ENCODE measurements around the gene STK39.

The STK39 gene

DNA sequence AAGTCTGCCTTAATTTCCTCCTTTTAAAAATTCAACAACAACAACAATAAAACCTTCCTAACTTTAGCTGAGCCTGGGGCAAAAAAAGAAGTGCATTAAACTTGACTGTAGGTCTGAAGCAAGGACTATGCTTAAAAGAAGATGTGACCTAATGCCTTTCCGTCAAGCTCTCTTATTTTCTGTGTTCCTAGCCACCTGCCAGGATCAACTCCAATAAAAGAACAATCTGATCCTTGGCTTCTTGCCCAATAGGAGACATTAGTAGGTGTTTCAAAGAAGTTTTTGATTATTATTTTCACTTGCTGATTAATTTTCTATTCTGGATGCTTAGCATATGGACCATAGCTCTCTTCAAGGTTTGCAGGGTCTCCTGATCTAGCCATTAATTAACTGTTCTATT is 237.5 kb downstream of the STK39 start:
- TF ChIP-seq, protein P1, sequence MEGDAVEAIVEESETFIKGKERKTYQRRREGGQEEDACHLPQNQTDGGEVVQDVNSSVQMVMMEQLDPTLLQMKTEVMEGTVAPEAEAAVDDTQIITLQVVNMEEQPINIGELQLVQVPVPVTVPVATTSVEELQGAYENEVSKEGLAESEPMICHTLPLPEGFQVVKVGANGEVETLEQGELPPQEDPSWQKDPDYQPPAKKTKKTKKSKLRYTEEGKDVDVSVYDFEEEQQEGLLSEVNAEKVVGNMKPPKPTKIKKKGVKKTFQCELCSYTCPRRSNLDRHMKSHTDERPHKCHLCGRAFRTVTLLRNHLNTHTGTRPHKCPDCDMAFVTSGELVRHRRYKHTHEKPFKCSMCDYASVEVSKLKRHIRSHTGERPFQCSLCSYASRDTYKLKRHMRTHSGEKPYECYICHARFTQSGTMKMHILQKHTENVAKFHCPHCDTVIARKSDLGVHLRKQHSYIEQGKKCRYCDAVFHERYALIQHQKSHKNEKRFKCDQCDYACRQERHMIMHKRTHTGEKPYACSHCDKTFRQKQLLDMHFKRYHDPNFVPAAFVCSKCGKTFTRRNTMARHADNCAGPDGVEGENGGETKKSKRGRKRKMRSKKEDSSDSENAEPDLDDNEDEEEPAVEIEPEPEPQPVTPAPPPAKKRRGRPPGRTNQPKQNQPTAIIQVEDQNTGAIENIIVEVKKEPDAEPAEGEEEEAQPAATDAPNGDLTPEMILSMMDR (IDR thresholded peaks at IDR 0.05), result no peak

DNA sequence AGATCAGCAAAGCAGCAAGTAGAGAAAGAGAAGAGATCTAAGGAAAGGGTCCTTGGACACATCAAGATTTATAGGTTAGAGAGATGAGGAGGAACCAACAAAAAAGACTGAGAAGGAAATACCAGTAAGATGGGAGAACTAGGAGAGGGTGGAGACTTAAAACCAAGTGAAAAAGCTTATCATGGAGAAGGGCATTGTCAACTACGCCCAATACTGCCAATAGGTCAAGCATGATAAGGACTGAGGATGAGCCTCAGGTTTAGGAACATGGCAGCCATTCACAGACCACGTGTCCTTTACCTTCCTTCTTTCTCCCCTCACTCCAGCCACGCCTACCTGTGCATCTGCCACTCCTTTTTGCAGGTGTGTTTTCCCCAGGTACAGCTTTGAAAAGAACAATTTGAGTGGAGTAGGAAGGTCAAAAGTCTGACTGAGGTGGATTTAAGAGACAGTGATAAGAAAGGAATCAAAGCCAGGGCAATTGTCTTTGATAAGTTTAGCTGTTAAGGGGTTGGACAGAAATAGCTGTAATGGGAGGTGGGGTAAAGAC is 238.7 kb downstream of the STK39 start:
- TF ChIP-seq, protein P1 (IDR thresholded peaks at IDR 0.05), result no peak

DNA sequence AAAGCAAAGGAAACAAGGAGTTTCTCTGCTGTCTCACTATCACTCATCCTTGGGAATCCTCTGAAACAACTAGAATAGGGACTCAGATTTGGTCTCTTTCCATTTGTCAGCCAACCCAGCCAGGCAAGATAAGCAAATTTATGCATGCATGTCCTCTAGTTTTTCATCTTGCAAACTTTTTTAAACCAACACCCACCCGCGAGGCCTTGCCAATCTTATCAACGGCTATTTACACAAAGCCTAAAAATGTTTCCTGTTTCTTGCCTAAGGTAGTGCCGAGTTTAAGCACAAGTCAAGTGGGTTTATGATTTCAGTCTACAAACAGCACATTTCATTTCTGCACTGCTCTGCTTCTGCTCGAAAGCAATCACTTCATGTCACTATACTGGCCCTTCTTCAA is 240.9 kb downstream of the STK39 start:
- TF ChIP-seq, protein P1 (IDR thresholded peaks at IDR 0.05), result no peak

DNA sequence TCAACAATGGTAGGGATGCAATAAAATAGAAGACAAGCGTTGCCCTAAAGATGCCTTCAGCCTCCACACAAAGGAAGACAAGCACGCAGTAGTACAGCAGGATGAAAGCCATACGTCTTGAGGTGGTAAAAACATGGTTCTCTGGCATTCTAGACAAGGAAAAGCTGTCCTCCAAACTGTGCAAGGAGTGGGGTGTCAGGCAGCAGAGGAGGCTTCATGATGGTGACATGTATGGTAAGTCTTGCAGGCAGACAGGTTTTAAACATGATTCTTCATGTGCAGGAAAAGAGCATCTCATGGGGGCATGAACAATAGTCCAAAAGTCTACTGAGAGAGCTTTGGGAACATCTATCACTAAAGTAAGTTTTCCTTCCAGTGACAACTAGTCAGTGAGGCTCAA is 241.8 kb downstream of the STK39 start:
- TF ChIP-seq, protein P1 (IDR thresholded peaks at IDR 0.05), result no peak

DNA sequence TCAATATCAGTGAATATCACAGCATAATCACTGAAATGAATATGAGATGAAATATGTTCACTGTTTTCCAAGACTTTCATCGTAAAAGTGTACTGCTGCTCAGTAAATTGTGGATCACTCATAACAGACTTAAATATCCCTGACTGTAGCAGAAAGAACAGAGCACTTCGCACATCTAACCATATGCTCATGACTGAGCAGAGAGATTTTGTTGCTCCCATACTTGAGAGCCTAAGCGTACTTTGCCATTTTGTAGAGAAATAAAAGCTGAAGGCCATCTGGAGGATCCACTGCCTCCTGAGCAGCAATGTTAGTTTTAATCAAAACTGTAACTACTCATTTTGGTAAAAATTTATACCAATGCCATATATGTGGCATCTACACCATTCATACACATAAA is 243.5 kb downstream of the STK39 start:
- TF ChIP-seq, protein P1 (IDR thresholded peaks at IDR 0.05), result no peak

DNA sequence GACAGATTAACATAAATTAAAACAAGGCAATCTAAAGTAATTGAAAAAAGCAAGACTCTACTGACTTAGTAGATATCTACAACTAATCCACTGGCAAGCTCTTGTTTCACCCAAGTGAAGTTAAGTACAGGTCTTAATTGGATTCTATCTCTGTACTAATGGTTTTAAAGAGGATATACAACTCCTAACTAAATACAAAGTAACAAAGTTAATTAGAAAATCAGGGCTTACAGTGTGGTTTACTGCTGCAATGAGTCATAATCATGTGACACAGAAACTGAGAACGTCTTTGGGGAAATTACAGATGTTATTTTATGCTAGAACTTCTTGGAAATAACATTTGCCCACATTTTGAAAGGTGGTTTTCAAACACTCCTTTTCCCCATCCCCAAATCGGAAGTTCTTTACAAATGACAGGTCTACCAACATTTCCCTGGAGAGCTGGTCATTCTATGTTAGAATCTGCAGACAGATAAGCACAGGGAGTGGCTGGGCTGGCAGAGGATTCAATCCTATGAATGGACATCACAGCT is 245.3 kb downstream of the STK39 start:
- TF ChIP-seq, protein P1 (IDR thresholded peaks at IDR 0.05), result no peak

DNA sequence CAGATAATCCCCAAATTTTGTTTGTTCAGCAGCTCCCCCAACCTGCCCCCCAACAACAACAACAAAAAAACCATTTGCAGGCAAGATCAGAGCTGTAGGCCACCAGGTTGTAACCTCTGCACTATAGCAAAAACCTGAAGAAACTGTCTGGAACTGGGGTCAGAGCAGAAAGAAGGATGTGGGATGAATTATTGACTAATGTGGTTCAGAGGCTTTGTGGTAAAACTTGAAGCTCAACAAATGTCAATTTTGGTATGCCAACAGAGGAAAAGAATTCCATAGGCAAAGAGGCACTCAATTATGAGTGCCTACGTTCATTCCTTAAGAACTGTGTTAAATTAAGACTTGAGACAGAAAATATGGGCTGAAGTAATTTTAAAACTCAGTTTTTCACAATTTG is 255.1 kb downstream of the STK39 start:
- TF ChIP-seq, protein P1 (IDR thresholded peaks at IDR 0.05), result no peak

DNA sequence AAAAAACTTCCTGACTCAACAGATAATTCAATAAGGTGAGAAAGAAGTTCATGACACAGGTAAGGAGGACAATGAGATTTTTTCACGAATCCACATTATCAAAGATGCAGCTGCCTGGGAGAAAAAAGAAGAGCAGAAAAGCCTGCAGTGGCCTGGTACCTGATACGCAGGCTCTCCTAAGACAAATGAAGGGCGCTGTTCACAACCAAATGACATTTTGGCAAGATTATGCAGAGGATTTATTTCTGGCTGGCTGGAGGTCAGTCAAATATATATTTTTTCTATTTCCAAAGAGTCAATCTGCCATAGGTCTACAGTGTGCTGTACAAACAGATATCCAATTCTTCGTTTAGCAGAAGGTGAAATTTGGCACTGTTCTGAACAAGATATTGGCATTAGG is 257.3 kb downstream of the STK39 start:
- TF ChIP-seq, protein P1 (IDR thresholded peaks at IDR 0.05), result no peak
